Medulla oblongata (tissue), 1 donor: ENCODE data around the gene IL17RE.
A peak's percentile ranks its signal among the peaks of the same experiment; 100 is the strongest.
"Not testable (repeated sequence)": the region's sequence is repeated elsewhere in the genome, so short reads cannot be mapped to it uniquely, and the experiment has no call there.

Experiments used
- DNase-seq: peaks from one replicate; pipeline ENCODE4 v3.0.0-alpha.2; 2015; ENCODE audit errors: extremely low spot score

The IL17RE gene, protein sequence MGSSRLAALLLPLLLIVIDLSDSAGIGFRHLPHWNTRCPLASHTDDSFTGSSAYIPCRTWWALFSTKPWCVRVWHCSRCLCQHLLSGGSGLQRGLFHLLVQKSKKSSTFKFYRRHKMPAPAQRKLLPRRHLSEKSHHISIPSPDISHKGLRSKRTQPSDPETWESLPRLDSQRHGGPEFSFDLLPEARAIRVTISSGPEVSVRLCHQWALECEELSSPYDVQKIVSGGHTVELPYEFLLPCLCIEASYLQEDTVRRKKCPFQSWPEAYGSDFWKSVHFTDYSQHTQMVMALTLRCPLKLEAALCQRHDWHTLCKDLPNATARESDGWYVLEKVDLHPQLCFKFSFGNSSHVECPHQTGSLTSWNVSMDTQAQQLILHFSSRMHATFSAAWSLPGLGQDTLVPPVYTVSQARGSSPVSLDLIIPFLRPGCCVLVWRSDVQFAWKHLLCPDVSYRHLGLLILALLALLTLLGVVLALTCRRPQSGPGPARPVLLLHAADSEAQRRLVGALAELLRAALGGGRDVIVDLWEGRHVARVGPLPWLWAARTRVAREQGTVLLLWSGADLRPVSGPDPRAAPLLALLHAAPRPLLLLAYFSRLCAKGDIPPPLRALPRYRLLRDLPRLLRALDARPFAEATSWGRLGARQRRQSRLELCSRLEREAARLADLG

DNA sequence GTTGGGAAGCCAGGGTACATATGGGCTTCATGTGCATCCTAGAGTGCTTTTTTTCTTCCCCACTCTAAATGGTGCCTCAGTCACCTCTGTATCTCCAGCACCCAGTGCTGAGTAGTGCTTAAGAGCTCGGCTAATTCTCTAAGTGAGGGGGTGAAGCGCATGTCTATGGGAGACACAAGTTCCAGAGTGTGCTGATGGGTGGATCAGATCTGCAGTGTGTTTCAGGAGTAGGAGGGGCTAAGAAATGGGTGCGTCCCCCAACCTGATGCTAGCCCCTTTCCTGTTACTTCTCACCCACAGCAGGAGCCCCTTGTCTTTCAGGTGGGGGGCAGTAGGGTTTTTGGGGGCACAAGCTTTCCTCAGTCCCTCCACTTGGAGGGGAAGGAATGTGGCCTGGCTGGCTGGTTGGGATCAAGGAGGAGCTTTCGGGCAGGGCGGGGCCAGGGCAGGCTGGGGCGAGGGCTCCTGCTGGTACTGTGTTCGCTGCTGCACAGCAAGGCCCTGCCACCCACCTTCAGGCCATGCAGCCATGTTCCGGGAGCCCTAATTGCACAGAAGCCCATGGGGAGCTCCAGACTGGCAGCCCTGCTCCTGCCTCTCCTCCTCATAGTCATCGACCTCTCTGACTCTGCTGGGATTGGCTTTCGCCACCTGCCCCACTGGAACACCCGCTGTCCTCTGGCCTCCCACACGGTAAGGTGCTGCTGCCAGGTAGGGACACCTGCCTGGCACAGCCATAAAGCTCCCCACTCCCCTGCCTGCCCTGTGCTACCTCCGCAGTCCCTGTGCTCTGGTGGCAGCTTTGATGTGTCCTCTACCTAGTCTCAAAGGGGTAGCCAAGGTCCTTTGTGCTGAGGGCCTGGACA, at the start of gene IL17RE:
TSS of gene IL17RE (plus strand) at position 477 of the 866 bp plus-strand sequence. CDS start at position 562, 85 bp downstream.
- no peak for DNase-seq

DNA sequence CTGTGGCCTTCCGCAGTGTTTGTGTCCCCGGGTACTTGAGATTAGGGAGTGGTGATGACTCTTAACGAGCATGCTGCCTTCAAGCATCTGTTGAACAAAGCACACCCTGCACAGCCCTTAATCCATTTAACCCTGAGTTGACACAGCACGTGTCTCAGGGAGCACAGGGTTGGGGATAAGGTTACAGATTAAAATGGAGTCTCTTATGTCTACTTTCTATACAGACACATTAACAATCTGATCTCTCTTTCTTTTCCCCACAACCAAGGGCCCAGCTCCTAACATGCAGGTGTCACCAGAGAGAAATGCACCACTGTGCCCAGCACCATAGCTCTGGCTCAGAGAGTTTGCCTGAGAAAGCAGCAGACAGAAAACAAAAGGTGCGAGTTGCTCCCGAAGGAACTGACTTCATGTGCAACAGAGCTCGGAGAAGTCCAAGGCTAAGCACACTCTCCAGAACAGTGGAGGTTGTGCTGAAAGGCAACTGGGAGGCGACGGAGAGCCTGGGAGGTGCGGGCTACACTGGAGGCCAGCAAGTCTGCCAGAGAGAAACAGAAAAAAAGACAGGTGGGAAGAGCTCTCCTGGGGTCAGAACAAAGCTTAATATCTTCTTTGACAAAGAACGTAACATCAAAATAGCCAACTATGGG, 48.2 kb upstream of the IL17RE start:
- DNase-seq: not testable (repeated sequence)

DNA sequence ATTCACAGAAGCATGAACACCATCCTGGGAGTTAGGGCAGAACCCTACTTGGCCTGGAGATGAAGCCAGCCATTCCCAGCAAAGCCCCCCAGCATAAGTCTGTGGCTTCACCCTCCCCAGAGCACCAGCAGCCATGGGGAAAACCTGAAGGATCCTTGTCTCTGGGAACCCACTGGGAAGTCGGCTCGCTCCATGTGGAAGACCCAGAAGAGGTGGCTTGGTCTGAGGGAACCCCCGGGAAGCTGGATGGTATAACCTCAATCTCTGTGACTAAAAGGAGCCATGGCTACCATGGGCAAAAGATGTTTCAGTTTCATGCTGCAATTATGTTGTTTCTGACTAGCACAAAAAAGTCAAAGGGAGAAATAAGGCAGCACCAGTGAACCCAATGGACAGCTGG, 47.1 kb upstream of the IL17RE start:
- DNase-seq: no peak

DNA sequence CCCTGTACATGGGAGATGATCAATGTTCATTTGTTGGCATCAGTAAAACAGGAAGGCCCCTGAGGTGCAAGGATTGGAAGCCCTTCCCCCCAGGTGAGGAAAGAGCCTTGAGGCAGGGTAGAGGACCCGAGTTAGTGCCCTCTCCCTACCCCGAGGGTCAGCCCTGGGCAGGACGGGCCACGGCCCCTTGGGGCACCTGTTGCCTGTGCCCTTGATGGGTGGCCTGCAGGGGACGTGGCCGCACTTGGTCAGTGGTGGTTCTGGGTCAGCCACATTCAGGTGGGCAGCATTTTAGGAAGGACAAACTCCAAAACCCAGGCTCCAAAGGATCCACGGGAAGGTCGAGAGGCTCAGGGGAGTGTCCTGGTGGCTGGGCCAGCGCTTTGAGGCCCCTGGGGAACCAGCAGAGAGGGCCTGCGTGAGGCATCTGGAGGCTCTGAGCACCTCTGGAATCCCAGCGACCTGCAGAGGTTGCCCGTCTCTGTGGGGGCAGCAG, 43.1 kb upstream of the IL17RE start:
- no peak for DNase-seq

DNA sequence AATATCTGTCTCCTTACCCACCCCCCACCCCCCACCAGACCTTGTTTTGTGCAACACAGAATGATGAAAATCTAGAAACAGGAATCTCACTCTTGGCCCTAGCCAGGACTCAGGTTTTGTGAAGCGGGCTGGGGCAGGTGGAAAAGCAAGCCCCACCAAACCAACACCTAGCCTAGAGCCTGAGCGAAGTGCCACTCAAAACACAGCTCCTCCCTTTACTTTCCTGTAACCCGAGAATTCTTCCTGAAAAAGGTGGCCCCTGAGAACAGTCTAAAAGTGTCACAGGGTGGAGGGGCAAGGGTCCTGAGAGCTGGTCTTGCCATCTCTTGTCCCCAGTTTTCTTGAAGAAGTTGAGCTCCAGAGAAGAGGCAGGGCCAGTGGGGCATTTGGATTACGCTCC, 41.4 kb upstream of the IL17RE start:
- DNase-seq: no peak

DNA sequence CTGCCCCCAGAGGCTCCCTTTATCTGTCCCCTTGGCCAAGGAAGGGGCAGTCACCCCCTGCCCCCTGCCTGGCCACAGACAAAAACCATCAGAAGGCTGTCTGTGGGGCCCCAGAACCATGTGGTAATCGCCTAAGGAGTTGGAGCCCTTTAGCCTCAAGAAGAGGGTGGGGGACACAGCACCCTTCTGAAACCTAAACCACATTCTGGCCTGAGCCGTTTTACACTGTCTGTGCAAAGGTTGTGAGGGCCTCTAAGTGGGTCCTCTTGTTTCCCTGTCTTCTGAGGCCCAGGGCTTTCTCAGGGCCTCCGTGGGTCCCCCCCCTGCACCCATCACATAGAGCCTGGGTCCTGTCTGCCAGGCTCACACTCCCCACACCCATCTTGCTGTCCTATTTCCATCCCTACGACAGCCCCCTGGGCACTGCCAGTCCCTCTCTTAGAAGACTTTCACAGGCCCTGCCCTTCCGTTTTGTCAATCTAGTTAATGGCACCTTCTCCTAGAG, 41.0 kb upstream of the IL17RE start:
- DNase-seq: no peak

DNA sequence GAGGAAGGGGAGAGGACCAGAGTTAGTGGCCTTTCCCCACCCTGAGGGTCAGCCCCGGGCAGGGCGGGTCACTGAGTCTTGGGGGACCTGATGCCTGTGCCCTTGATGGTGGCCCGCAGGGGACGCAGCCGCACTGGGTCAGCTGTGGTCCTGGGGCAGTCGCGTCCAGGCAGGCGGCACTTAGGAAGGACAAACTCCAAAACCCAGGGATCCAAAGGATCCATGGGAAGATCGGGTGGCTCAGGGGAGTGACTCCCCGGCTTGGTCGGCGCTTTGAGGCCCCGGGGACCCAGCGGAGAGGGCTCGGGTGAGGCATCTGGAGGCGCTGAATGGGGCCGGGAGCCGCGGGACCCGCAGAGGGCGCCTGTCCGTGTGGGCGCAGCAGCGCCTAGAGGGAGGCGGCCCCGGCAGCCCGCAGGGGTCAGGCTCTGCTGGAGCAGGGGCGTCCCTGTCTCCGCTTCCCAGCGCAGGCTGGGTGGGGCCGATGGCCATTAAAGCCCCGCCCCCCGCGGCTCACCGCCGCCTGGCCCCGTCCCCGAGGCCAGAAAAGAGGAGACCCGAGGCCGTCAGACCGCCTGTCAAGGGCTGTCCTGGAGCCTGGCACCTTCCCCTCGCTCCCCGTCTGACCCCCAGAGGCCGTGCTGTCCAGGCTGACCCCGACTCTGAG, 40.1 kb upstream of the IL17RE start:
- no peak for DNase-seq

DNA sequence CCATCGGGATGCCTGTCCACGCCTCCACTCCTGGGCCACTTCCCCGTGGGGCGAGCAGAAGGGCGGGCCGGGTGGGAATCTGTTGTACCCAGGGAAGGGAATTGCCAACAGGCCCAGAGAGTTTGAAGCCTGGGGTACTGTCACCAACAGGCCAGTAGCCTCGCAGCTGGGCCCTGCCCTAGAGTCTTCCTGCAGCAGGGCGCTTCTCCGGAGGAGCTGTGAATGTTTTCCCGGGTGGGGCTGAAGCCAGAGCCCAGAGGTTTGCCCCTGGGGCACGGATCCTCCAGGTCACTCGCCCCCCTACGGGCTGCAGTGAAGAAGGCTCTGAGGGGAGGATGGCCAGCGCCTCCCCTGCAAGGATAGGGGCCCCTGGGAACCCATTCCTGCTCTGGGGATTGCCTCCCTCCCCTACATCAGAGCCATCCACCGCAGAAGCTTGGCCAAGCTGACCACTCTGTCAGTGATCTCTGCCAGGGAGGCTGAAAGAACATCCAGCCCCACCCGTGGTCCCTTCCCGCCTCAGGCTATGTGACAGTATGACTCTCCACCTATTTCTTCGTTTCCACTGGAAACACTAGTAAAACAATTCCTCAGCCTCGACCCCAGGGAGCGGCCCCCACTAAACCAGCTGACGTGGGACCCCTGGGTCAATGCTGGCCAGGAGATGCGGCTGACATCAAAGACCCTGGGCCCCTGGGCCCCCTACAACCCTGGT, 39.4 kb upstream of the IL17RE start:
- no peak for DNase-seq

DNA sequence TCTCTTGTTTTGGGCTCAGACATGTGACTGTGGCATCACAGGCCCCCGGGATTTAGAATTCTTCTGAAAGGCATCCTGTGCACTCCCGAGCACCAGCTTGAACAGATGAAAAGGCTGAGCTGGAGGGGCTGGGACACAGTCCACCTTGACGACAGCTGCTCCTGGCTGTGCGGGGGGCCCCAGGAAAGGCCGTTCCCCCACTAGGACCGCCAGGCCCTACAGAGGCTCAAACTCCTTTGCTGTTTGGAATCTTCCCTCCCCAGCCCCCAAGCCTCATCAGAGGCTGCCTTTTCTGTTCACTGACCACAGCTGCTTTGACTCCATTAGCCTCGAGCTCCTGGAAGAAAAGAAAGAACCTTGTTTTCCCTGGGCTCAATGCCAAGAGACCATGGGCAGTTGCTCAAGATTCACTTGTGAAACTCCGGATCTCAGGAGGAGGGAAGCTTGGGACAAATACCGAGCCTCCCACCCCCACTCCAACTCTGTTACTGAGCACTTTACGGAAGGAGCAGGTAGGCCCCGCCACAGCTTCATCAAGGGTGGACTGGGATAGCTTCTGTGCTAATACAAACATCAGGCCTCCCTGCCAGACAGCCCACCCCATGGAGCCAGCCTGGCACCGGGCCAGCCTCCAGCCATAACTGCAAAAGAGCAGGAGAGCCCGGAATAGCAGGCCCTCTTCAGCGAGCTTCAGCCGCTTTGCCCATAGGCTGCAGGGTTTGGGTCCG, 38.3 kb upstream of the IL17RE start:
- DNase-seq: peak; percentile 88

DNA sequence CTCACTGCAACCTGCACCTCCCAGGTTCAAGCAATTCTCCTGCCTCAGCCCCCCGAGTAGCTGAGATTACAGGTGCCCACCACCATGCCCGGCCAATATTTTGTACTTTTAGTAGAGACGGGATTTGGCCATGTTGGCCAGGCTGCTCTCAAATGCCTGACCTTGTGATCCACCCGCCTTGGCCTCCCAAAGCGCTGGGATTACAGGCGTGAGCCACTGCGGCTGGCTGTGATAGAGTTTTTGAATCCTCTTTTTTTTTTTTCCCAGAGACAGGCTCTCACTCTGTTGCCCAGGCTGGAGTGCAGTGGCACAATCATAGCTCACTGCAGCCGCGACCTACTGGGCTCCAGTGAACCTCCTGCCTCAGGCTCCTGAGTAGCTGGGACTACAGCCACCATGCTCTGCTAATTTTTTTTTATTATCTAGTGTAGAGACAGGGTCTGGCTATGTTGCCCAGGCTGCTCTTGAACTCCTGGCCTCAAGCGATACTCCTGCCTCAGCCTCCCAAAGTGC, 37.5 kb upstream of the IL17RE start:
- DNase-seq: not testable (repeated sequence)

DNA sequence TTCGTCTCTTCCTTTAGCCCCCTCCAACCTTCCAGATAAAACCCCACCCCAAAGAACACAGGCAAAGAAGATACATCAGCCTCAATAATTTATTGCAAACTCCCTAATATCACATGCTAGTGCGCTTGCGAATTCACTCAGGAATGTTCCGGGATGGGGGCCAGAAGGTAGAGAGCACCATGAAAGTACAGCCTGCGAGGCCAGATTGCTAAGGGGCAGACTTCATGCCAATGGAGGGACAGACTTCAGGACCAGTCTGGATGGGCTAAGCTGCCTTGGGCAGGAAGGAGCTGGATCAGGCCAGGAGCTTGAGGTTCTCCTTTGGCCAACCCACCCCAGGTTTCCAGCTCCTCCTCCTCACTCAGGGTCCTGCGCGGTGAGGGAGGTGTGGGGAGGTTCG, 36.0 kb upstream of the IL17RE start:
- DNase-seq: no peak

DNA sequence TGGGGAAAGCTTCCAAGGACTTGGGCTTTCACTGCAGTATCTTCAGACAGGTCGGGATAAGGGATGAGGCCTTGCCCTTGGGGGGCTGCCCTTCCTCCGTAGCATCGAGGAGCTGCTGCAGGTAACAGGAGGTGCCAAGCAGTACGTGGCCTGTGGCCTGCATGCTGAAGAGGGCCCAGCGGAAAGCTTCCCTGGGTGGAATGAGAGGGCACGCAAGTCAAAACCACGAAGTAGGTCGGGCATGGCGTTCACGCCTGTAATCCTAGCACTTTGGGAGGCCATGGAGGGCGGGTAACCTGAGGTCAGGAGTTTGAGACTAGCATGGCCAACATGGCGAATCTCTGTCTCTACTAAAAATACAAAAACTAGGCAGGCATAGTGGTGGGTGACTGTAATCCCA, 35.5 kb upstream of the IL17RE start:
- DNase-seq: no peak

DNA sequence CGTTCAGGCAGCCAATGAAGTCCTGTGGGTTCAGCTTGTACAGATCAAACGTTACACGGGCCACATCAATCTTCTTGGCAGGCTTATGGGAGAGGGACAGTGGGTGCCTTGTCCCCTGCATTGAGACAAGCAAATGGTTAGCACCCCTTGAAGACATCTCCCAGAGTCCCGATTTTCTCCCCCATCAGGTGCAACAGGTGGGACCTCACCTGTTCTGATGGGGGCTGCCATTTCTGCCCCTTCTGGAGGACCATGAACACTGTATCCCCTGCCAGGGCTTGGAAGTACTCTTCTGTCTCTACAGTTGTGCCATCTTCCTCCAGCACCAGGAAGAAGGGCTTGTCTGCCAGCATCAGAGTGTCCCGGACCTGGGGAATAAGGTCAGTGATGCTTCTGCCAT, 32.7 kb upstream of the IL17RE start:
- no peak for DNase-seq

DNA sequence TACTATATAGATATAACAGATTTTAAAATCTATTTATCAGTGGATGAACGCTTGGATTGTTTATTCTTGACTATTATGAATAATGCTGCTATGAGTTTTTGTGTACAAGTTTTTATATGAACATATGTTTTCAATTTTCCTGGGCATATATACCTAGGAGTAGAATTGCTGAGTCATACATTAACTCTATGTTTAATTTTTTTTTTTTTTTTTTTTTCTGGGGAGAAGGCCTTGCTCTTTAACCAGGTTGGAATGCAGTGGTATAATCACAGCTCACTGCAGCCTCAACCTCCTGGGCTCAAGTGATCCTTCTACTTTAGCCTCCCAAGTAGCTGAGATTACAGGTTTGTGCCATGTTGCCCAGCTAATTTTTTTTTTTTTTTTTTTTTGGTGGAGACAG, 31.7 kb upstream of the IL17RE start:
- DNase-seq: no peak

DNA sequence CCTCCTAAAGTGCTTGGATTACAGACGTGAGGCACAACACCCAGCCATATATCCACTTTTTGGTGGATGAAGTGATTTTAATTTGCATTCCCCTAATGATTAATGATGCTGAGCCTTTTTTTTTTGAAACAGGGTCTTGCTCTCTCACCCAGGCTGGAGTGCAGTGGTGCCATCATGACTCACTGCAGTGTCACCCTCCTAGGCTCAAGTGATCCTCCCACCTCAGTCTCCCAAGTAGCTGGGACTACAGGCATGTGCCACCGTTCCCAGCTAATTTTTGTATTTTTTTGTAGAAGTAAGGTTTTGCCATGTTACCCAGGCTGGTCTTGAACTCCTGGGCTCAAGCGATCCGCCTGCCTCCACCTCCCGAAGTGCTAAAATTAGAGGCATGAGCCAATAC, 30.6 kb upstream of the IL17RE start:
- not testable (repeated sequence) for DNase-seq

DNA sequence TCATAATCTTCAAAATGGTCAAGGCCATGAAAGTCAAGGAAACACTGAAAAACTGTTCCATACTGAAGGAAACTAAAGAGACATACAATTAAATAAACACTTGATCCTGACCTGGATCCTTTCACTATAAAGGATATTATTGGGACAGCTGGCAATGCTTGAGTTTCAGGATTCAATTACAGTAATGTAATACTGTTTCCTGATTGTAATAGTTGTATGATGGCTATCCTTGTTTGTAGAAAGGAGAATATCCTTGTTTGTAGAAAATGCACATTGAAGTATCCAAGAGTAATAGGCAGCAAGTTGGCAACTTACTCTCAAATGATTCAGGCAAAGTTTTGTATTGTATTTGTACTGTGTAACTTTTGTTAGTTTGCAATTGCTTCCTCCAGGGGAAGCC, 27.2 kb upstream of the IL17RE start:
- no peak for DNase-seq

DNA sequence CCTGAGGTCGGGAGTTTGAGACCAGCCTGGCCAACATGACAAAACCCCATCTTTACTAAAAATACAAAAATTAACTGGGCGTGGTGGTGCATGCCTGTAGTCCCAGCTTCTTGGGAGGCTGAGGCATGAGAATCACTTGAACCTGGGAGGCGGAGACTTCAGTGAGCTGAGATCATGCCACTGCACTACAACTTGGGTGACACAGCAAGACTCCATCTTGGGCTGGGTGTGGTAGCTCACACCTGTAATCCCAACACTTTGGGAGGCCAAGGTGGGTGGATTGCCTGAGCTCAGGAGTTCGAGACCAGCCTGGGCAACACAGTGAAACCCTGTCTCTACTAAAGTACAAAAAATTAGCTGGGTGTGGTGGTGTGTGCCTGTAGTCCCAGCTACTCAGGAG, 26.4 kb upstream of the IL17RE start:
- not testable (repeated sequence) for DNase-seq

DNA sequence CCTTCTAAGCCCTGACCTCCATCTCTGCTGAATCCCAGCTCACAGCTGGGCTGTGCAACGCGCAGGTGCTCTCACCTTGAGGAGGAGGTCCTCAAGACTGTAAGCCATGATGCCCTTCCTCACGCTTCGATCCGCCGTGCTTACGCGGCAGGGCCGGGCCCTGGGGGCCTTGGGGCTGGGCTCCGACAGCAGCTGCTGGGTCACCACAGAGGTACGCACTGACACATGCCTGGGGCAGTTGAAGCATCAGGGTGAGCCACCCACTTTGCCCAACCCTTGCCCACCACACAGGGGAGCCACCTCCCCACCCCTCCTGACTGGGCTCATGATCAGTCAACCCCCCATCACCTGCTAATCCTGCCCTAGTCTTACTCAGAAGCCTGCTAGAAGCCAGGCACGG, 25.7 kb upstream of the IL17RE start:
- DNase-seq: no peak

DNA sequence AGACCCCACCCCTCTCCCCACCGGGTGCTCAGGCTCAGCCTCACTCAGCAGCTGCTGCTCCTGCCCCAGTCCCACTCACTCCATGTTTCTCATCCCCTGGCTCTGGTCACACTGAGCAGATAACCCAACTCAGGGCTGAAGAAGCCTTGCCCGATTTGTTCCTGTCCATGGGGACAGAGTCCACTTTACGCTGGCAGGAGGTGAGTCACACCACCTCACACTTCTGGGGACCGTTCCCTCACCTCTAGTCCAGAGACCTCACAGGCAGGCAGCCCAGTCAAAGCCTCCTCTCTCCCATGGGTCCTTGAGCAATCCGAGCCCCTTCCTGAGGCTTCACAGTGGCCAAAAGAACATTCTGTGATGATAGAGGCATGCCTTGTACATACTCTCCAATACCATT, 23.9 kb upstream of the IL17RE start:
- no peak for DNase-seq
